SHP77 (cell line): Measurements from ENCODE around the gene CFAP65.

Experiments used
- DNase-seq, 2 experiments: peaks; one replicate each; lab custom pipeline; 2025; lab: John Stamatoyannopoulos, UW

CFAP65 gene

DNA sequence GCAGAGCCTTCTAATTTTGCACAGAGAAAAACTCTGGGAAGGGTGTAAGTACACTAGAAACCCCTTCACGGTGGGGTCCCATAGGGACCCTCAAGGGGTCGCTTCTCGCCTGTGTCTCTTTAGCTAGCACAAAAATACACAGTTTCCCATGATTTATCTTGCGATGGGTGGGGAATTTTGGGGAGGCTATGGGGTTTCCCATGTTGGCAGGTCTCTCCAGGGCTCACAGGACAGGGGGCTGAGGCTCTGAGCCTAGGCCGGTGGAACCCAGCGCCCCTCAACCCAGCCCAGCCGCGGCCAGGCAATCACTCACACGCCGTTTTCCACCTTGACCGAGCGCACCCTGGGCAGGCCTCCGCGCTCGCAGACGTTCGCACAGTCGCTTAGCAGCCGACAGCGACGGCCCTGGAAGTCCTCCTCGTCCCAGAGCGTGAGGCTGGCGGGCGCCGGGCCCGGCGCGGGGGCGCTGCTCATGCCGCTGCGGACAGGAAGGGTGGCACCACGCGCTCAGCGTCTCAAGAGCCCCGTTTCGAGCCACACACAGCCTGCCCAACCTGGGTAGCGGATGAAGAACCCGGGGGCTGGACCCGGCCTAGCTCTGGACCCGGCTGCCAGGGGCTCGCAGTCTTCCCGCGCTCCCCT, 48.5 kb downstream of the CFAP65 start:
- peak; percentile 54 for DNase-seq

DNA sequence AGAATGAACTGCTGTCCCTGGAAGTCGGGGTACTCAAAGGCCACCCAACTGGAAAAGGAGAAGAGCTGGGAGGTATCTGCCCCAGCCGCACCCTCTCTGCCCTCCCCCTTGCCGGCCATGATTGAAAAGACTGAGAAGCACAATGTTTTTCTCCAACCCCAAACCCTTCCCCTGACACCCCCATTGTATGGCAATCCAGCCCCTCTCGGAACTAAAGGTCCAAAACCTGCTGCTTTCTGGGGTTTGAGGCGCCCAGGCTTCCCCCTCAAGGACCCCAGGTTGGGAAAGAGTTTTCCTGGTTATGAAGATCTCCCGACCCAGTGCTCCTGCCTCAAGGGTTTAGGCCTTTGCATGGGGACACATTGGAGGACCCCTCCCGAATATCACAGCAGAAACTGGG, 49.1 kb downstream of the CFAP65 start:
- no peak for DNase-seq

DNA sequence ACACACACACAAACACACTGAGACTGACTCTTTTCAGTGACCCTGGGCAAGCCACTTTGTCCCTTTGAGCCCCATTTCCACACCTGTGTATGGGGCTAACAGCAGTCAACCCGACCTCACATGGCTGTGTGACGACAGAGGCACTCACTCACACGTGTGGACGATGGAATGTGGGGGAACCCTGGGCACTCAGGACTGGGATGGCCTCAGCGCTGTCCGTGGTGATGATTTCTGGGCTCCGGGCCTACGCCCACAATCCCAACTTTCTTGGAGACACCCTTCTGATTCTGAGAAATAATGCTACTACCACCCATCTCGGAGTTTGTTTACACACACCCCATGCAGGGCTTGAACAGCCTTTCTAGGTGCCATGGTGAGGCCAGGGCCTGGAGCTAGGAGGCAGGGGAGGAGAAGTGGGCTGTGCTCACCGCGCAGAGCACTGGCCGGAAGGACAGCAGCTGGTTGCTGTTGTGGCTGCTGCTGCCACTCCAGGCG, 49.6 kb downstream of the CFAP65 start:
- peak in 1 of 2 experiments; percentile 48 for DNase-seq

DNA sequence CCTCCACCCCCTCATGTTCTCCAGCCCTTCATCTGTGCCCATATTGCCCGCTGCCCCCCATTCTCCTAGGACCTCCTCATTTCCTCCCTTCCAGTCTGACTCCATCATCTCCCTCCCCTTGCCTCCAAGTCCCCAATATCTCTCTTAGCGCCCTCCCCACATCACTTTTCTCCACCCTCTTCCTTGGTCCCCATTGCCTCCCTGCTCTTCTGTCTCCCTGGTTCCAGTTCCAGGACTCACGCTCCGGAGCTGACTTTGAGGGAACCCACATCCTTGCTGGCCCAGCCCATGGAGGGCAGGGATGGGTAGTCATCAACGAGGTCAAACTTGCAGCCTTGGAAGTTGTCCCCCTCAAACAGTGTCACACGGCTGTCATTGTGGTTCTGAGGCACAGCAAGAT, 50.7 kb downstream of the CFAP65 start:
- DNase-seq, result no peak

- DNase-seq, result no peak
Observed at GRCh38 chr2:218990052-218990451, 51.3 kb downstream of the CFAP65 start.

- no peak for DNase-seq
Observed at GRCh38 chr2:218988650-218989049, 52.7 kb downstream of the CFAP65 start.

GRCh38 chr2:218988164-218988563, 53.2 kb downstream of the CFAP65 start:
- DNase-seq, result no peak

DNA sequence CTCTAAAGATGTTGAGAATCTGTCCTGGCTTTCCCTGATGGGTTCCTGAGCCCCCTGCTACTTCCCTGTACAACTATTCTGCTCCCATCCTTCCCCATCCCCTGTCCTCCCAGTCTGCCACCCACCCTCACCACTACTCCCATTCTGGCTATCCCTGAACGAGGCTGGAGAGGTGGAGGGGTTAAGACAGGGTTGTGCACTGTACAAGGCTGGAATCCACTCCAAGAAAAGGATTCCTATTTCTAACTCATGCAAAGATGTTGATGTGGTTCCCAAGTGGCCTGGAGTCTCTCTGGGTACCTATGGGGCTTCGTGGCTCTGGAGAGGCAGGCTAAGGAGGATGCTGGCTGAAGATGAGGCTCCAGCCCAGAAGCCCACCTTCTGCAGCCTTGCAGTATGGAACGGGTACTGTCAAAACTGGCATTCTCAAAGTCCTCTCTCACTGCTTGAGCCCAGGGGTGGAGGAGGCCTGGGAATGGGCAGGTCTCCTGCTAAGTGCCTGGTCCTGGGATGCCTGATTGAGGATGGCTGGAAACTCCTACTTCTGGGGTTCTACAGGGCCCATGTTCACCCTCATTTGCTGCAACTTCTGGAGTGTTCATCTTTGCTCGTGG, 55.1 kb downstream of the CFAP65 start:
- no peak for DNase-seq

DNA sequence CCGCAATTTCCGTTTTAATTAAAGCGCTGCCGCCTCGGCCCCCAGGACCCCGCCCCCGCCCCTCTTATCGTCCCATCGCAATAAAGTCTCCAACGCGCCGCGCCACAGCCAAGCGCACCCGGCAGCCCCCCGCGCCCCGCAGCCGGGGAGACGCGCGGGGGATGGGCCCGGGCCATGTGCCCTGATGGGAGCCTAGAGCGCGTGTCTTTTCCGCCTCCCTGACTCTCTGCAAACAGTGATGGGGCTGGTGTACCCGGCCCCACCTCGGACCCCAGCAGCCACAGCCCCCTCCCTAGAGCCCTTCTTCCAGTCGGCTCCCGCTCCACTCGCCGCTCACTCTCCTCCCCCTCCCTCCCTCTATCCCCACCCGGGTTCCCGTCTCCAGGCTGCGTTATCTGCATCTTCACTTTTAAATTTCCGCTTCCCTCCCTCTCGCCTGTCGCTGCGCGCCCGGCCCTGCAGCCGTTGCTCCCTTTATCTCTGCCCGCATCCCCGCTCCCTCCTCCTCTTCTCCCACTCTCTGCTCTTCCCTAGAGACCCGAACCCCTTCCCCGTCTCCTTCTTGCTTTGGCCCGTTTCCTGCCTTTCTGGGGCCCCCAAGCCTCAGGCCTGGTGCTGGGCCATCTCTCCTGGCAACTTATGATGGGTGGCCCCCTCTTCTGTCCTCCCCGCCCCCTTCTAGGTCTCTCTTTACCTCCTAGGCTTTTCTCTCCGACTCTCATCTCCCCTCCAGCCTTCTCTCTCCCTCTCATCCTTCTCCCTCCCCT, 55.8 kb downstream of the CFAP65 start:
- no peak for DNase-seq

- no peak for DNase-seq
Observed at GRCh38 chr2:218985021-218985324, 56.3 kb downstream of the CFAP65 start, which contains the start of gene FEV. Gene FEV (minus strand): TSS chr2:218985184. CDS start chr2:218985075, 109 bp downstream.

- no peak for DNase-seq
Observed at GRCh38 chr2:218984239-218985020, 56.9 kb downstream of the CFAP65 start.

GRCh38 chr2:218983934-218984238, 57.4 kb downstream of the CFAP65 start:
- DNase-seq, result no peak

- peak; percentile 30 to 50 for DNase-seq
Observed at GRCh38 chr2:218983263-218983933, 57.9 kb downstream of the CFAP65 start.

DNA sequence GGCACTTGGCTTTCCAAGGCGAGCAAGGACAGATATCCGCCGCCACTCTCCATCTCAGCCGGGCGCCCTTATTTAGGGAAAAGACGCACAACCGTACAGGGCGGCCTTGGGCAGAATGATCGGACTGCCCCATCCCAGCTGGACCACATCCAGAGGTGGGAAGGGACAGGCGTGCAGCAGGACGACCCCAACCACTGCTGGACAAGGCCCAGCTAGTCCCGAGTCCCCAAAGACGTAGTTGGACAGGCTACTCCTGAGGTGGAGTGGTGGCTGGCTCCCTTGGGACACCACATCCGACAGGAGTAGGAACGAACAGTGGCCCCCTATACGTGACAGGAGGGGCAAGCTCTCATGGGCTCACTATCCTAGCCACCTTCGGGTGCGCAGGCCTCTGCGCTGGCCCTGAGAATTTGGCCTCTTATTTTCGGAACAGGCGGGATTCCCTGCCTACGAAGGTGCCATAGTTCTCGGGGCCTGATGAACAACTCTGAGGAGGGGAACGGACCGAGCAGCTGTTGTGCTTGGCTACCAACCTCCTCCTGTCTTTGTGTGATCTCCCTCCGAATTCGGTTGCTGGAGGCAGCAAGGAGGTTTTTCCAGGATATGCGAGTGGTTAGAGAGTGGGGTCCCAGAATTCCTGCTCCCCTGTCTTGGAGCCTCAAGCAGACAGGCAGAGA, 58.6 kb downstream of the CFAP65 start:
- DNase-seq, result no peak

- peak in 1 of 2 experiments; percentile 42 for DNase-seq
Observed at GRCh38 chr2:218981881-218982585, 59.3 kb downstream of the CFAP65 start.

DNA sequence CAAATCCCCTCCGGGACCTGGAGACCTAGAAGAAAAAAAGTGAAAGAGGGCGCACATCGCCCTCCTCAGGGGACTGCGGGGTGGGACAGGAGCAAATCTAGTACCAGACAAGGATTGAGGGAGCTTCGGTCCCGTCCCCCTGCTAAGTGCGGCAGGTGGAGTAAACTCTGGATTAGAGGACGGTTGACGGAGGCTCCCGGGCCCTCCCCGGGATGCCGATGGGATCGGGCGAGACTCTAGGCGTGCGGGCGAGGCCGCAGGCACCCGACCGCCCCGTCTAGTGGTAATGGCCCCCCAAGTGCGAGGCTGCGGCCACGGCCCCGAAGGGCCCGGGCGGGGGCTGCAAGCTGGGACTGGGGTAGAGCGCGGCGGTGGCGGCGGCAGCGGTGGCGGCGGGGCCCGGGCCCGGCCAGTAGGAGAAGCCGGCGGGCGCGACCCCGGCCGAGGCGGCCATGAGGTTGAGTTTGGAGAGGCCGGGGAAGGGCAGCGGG, 59.9 kb downstream of the CFAP65 start:
- peak; percentile 38 to 41 for DNase-seq

DNA sequence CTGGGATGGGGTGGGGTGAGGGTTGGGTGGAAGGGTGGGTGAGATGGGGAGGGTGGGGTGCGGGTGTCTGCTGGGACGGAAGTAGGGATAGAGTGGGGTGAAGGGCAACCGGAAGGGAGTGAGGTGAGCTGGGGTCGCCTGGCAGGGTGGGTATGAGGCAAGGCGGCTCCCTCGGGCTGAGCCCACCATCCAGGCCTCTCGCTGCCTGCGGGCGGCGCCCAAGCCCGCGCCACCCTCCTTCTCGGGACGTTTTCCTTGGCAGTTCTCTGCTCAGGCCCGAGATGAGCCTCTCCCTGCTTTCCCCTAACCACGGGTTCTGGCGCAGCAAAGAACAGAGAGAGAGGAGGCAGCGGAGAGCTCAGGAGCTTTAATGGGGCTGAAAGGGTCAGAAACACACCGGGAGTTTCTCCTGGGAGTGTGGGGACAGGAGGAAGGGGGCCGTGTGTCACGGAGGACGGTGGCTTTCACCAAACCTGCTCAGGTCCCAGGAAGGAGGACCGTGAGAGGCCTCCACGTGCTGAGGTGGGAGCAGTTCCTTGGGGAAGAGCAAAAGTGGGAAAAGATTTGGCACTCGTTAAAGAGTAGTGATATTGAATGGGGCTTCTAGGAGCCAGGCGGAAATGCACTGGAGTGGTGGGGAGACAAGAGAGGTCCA, 60.5 kb downstream of the CFAP65 start:
- DNase-seq, result peak in 1 of 2 experiments; percentile 34

DNA sequence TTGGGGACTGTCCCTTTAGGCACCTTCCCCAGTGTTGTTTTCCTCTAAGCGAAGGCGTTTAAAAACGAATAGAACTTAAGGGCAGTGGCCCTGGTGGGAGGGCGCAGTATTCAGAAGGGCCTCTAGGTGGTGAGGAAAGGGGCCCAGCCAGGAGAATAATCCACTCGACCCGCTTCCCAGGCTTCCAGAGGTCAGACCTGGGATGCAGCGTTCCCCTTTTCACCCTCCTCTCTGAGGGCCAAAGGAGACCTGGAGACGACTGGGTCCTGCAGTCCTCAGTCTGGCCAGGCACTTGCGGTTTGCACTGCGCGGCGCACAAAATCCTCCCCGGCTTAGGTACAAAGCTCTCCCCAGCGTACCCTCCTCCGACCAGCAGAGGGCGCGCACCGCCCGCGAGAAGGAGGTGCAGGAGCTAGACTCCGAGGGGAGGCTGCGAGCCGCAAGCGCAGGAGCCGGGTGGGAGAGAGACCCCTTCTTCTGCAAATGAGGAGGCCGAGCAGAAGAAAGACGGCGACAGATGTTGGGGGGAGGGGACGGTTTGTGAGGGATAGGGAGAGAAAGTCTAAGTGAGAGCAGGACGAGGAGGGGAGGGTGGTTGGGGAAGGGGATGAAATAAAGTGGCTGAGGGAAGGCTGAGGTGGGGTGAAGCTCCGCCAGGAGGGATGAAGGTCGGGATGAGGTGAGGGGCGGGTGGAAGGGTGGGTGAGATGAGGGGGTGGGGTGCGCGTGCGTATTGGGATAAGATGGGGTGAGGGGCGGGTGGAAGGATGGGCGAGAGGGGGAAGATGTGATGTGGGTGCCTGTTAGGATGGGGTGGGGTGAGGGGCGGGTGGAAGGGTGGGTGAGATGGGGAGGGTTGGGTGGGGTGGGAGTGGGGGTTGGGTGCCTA, 61.2 kb downstream of the CFAP65 start:
- DNase-seq, result peak; percentile 81 to 84
